Body of pancreas (tissue), 4 donors: ENCODE measurements around the gene LINS1. TPM values are rescaled to one million over a fixed set of nuclear protein-coding genes. Genes with fewer than 3 reads are reported as not detected.

ENCODE experiments used
- ATAC-seq: fragments of 150-250 bp; one replicate; pipeline ENCODE4 v1.9.1; 2016
- DNase-seq, 4 donors: peaks; one replicate each; pipeline ENCODE4 v3.0.0-alpha.2; 2019
- H3K27ac ChIP-seq, 4 donors: fragments of 200-600 bp; sonication (generic); 1 replicate in 3 of 4; 2 replicates in 1 of 4; pipeline versions ENCODE4 v1.5.1 to v1.6.1; 2016 to 2019; ENCODE audit warnings: mild to moderate bottlenecking in 1 of 4, mixed read lengths in 1 of 4, moderate library complexity in 1 of 4
- H3K27me3 ChIP-seq, 2 donors: fragments of 200-600 bp; sonication (generic); one replicate each; pipeline ENCODE4 v1.6.0; 2016; ENCODE audit warnings: mild to moderate bottlenecking in 1 of 2
- H3K36me3 ChIP-seq, 2 donors: fragments of 200-600 bp; sonication (generic); replicated peaks in 1 of 2; 2 replicates each; pipeline ENCODE4 v1.5.1; 2016; ENCODE audit warnings: low read depth in 2 of 2; ENCODE audit not compliant: insufficient read depth in 1 of 2
- H3K4me1 ChIP-seq: fragments of 200-600 bp; sonication (generic); one replicate; pipeline ENCODE4 v1.6.0; 2016
- H3K4me3 ChIP-seq, 2 donors: fragments of 200-600 bp; sonication (generic); 1 replicate in 1 of 2; 2 replicates in 1 of 2; pipeline ENCODE4 v1.5.1; 2016 to 2019
- H3K9me3 ChIP-seq, 3 donors: fragments of 200-600 bp; sonication (generic); 1 replicate in 2 of 3; 2 replicates in 1 of 3; pipeline ENCODE4 v1.5.1; 2016
- CTCF ChIP-seq, 7 experiments: fragments of 450-650 bp in 4 of 7; fragments of 200-600 bp in 3 of 7; sonication (generic) in 3 of 7; IDR thresholded peaks; one replicate each; pipeline ENCODE4 v1.5.1; 2016 to 2019; ENCODE audit warnings: antibody characterized with exemption in 7 of 7
- POLR2A ChIP-seq, 3 donors: fragments of 450-650 bp; IDR thresholded peaks; one replicate each; pipeline ENCODE4 v1.6.1; 2016; ENCODE audit warnings: antibody characterized with exemption in 3 of 3, mild to moderate bottlenecking in 2 of 3
- WGBS, 2 donors: methylation state at CpG; one replicate each; pipeline ENCODE4 v1.1.5; 2017; 5-methylcytosine and 5-hydroxymethylcytosine counted together
- intact Hi-C: fragments of 100-400 bp; cut with DNase I; formaldehyde crosslinking; loops from one replicate; pipeline ENCODE4 v1.15.1; 2023
- total RNA-seq, 2 donors: library from RNA; depleted of rRNA; stranded (reverse); fragments of >200 nt; gene quantifications; one replicate each; pipeline ENCODE4 v1.1.0, GENCODE V29; 2016

Gene LINS1
- total RNA-seq, 2 donors from 2014 or later: 7.0 to 18.1 TPM

DNA sequence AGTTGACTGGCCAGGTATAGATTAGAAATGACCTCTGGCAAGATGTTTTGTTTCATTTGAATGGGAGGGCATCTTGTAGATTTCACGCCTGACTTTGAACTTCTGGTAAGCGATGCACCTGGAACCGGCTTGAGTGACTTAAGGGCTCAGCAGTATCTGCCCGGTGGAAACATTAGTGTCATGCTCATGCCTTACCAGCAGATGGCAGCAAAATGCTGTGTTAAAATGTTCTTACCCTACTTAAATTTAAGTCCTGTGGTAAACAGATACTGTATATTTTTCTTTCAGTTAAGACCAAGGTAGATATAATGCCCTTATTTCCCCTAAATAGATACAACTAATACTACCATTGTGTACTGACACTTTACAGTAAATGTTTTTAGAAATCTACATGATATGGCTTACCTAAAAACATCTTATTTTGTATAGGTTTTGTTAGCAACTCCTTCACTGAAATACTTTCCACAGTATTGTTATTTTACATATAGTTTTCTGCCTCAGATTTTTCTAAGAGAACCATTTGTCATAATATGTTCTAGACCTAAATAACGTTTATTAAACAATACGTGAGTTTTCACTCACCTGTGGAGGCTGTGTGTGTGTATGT, 25.9 kb upstream of the LINS1 start:
- WGBS, 2 donors: 16 to 22% methylated on average over 6 of the region's 6 CpGs

GRCh38 chr15:100623301-100623700, 21.3 kb upstream of the LINS1 start:
- Histone ChIP-seq H3K9me3 (no peaks in the 10 kb centered on the region), H3K4me1 (no peaks in the 10 kb centered on the region), H3K36me3 (peaks cover 0 to 4% of the 10 kb centered on the region in 2 donors), H3K27ac (no peak overlapping the region), H3K27me3 (no peaks in the 10 kb centered on the region), H3K4me3 (no peak overlapping the region)
- no peak for ATAC-seq
- no peak for DNase-seq
- intact Hi-C loops: loop anchor here (10.0 kb wide), 1 partner anchor 632 kb away; the partner anchor contains the start of gene CHSY1
- WGBS, 2 donors: 86 to 95% methylated on average over 5 of the region's 5 CpGs
- no peak for TF ChIP-seq POLR2A (IDR thresholded peaks at IDR 0.05)
- TF ChIP-seq CTCF (IDR thresholded peaks at IDR 0.05): no peak

More for the DNA sequence above, 25.9 kb upstream of the LINS1 start:
- Histone ChIP-seq H3K9me3 (no peaks in the 10 kb centered on the region), H3K27me3 (no peaks in the 10 kb centered on the region), H3K4me1 (no peaks in the 10 kb centered on the region), H3K4me3 (no peak overlapping the region), H3K36me3 (peaks cover 0 to 11% of the 10 kb centered on the region in 2 donors), H3K27ac (no peak overlapping the region)
- DNase-seq (peak; percentile 69 to 77 (median 72)), ATAC-seq (peak; percentile 86)
- intact Hi-C loops: loop anchor here (10.0 kb wide), 1 partner anchor 627 kb away; the partner anchor contains the start of gene CHSY1
- TF ChIP-seq POLR2A (IDR thresholded peaks at IDR 0.05) (no peak), CTCF (IDR thresholded peaks at IDR 0.05) (peak; percentile 51 to 87 (median 76))

DNA sequence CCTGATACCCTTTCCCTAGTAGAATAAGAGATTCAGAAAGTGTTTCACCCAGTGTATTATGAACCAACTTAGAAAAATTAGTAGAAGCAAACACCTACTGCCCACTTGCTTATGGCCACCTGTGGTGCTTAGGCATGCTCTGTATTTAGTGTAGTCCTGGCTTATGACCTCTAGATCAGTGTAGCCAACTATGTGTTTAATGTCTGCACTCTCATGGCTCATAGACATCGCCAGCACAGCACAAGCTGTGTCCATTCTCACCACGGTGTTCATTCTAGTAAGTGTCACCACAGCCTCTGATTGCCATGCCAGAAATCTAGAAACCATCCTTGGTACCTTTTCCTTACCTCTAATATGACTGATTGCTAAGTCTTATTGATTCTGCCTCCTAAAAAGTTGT, 14.7 kb upstream of the LINS1 start:
- no peak for DNase-seq
- ATAC-seq: no peak
- no peak for TF ChIP-seq POLR2A (IDR thresholded peaks at IDR 0.05)
- no peak for TF ChIP-seq CTCF (IDR thresholded peaks at IDR 0.05)
- Histone ChIP-seq H3K27ac (no peak overlapping the region), H3K27me3 (no peaks in the 10 kb centered on the region), H3K4me3 (no peak overlapping the region), H3K4me1 (no peaks in the 10 kb centered on the region), H3K9me3 (no peaks in the 10 kb centered on the region), H3K36me3 (peaks cover 0 to 6% of the 10 kb centered on the region in 2 donors)
- intact Hi-C loops: no loop called here
- 62 to 70% methylated on average over 2 of the region's 2 CpGs for WGBS, 2 donors

DNA sequence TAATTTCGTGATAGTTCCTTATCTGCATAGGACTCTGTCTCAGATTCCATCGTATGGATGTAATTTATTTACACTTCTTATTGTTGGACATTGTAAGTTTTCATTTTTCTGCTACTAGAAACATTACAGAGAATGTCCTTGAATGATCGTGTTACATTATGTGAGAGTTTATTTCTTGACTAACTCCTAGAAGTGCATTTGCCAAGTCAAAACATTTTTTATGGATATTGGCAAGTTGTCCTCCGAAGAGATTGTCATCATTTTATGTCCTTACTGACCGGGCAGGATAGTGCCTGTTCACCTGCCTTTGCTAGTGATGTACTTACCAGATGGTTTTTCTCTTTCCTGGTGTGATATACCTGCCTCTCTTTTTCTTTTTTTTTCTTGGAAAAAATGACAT, 13.8 kb upstream of the LINS1 start:
- Histone ChIP-seq H3K27me3 (no peaks in the 10 kb centered on the region), H3K27ac (no peak overlapping the region), H3K9me3 (no peaks in the 10 kb centered on the region), H3K4me1 (no peaks in the 10 kb centered on the region), H3K36me3 (peaks cover 0 to 6% of the 10 kb centered on the region in 2 donors), H3K4me3 (no peak overlapping the region)
- intact Hi-C loops: no loop called here
- ATAC-seq (no peak), DNase-seq (no peak)
- 24 to 28% methylated on average over 5 of the region's 5 CpGs for WGBS, 2 donors
- TF ChIP-seq POLR2A (IDR thresholded peaks at IDR 0.05) (no peak), CTCF (IDR thresholded peaks at IDR 0.05) (no peak)

DNA sequence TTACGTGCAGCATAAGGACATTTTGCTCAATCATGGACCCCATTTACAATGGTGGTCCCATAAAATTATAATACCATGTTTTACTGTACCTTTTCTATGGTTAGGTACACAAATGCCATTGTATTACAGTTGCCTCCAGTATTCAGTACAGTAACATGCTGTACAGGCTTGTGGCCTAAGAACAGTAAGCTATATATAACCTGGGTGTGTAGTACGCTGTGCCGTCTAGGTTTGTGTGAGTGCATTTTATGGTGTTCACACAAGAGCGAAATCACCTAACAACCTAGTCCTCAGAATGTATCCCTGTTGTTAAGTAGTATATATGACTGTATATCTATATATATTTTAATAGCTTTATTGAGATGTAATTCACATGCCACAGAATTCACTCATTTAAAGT, 12.9 kb upstream of the LINS1 start:
- H3K4me1 ChIP-seq: no peaks in the 10 kb centered on the region
- H3K9me3 ChIP-seq: no peaks in the 10 kb centered on the region
- ATAC-seq: no peak
- no peak overlapping the region for H3K4me3 ChIP-seq
- H3K27ac ChIP-seq: no peak overlapping the region
- H3K27me3 ChIP-seq: no peaks in the 10 kb centered on the region
- TF ChIP-seq CTCF (IDR thresholded peaks at IDR 0.05) (no peak), POLR2A (IDR thresholded peaks at IDR 0.05) (no peak)
- WGBS, 2 donors: 94 to 98% methylated on average over 4 of the region's 4 CpGs
- peaks cover 0 to 4% of the 10 kb centered on the region in 2 donors for H3K36me3 ChIP-seq
- intact Hi-C loops: no loop called here
- no peak for DNase-seq
